ENCODE results near the gene SH3YL1. TPM values are rescaled to one million over a fixed set of nuclear protein-coding genes. Genes with fewer than 3 reads are reported as not detected.
"Not testable (repeated sequence)": the region's sequence is repeated elsewhere in the genome, so short reads cannot be mapped to it uniquely, and the experiment has no call there.

SH3YL1 gene
- total and polyA plus RNA-seq, 9 donors, result 35.3 to 117 (median 53.1) TPM

DNA sequence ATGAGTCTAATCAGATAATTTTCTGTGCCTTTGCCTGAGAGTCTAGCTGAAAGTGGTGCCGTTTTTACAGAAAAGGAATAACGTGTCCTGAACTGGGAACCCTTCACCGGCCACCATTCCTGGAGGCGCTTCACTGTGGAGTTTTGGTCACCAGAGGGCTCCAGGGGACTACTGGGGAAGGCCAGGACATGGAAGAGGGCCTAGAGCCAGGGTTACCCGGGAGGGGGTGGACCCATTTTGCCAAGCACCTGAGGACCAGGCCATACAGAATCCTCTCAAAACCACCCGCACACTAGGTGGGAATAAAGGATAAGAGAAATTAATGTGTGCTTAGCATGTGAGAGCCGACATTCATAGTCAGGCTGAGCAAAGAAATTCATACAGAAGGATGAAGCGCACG, 91.7 kb downstream of the SH3YL1 start:
- not testable (repeated sequence) for H3K27ac ChIP-seq, H3K36me3 ChIP-seq, H3K4me3 ChIP-seq, H3K27me3 ChIP-seq, H3K9me3 ChIP-seq
- TF ChIP-seq, protein P1, sequence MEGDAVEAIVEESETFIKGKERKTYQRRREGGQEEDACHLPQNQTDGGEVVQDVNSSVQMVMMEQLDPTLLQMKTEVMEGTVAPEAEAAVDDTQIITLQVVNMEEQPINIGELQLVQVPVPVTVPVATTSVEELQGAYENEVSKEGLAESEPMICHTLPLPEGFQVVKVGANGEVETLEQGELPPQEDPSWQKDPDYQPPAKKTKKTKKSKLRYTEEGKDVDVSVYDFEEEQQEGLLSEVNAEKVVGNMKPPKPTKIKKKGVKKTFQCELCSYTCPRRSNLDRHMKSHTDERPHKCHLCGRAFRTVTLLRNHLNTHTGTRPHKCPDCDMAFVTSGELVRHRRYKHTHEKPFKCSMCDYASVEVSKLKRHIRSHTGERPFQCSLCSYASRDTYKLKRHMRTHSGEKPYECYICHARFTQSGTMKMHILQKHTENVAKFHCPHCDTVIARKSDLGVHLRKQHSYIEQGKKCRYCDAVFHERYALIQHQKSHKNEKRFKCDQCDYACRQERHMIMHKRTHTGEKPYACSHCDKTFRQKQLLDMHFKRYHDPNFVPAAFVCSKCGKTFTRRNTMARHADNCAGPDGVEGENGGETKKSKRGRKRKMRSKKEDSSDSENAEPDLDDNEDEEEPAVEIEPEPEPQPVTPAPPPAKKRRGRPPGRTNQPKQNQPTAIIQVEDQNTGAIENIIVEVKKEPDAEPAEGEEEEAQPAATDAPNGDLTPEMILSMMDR (IDR thresholded peaks at IDR 0.05), result peak in 1 of 3 donors; percentile 25
- peaks cover 10% of the 10 kb centered on the region for H3K4me1 ChIP-seq (ENCODE audit: insufficient read depth)
- WGBS, 3 donors, result 76 to 78% (median 76%) methylated on average over 9 of the region's 9 CpGs
- intact Hi-C loops (cut with DNase I), result loop anchor here in 2 of 4 donors (5.0 kb wide), 1 partner anchor 115 kb away; the partner anchor contains the start of gene ALKAL2 (in 2 of the 2)
- peak in 4 of 5 donors; percentile 43 to 74 (median 54) for DNase-seq

DNA sequence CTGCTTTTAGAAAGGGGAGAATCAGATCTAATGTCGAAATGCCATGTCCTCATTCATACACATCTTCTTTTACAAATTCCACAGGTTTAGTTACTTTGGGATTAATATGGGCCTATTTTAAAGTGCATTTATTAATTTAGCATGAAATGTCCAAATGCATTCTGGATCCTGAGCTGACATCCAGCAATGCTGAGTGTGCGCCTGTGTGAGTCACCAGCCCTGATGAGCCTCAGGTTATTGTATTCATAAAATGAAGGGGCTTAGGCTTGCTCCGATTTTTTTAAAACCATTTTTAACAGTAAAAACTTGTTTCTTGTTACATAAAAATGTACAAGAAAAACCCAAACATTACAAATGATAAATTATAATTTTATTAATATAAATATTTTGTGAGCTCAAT, 94.1 kb downstream of the SH3YL1 start:
- DNase-seq, result no peak
- TF ChIP-seq EP300 (IDR thresholded peaks at IDR 0.05), result no peak
- TF ChIP-seq, protein P1 (IDR thresholded peaks at IDR 0.05), result no peak
- TF ChIP-seq POLR2A (IDR thresholded peaks at IDR 0.05), result no peak
- H3K36me3 ChIP-seq, result no peaks in the 10 kb centered on the region
- H3K4me1 ChIP-seq (ENCODE audit: insufficient read depth), result no peaks in the 10 kb centered on the region
- no peaks in the 10 kb centered on the region for H3K27me3 ChIP-seq
- no peaks in the 10 kb centered on the region for H3K9me3 ChIP-seq
- no peak overlapping the region for H3K27ac ChIP-seq
- H3K4me3 ChIP-seq, result no peak overlapping the region
- intact Hi-C loops (cut with DNase I), result loop anchor here in 2 of 4 donors (5.0 kb wide), 1 partner anchor 118 kb away; the partner anchor contains the start of gene ALKAL2 (in 2 of the 2)
- WGBS, 3 donors, result 72 to 92% (median 89%) methylated on average over 3 of the region's 3 CpGs

Other genes starting within 250 kb of the SH3YL1 start
- gene FAM110C, start 217.5 kb downstream of the SH3YL1 start, total RNA-seq, result 10 to 100 TPM in 4 of 7 donors, 1 to 10 TPM in 3; 4.1 to 47.4 (median 10.1) TPM
- 1 to 10 TPM; 5.8 to 6.9 TPM for gene FAM110C, start 217.5 kb downstream of the SH3YL1 start, polyA plus RNA-seq
- gene ACP1, start 915 bp upstream of the SH3YL1 start, total RNA-seq, result 10 to 100 TPM; 59.1 to 84.2 (median 68.7) TPM
- 10 to 100 TPM; 83.9 to 89.0 TPM for gene ACP1, start 915 bp upstream of the SH3YL1 start, polyA plus RNA-seq
- gene ALKAL2, start 24.1 kb upstream of the SH3YL1 start, total RNA-seq, result 100 to 1,000 TPM in 2 of 7 donors, 10 to 100 TPM in 4, 1 to 10 TPM in 1; 9.6 to 259 (median 57.1) TPM
- 10 to 100 TPM; 36.9 to 57.6 TPM for gene ALKAL2, start 24.1 kb upstream of the SH3YL1 start, polyA plus RNA-seq

Data from ovary (tissue), 9 donors.